Stomach (tissue), 4 donors: ENCODE data around the gene TUBB2B.

Experiments
- CTCF ChIP-seq, 7 experiments: fragments of 450-650 bp in 4 of 7; fragments of 200-600 bp in 3 of 7; sonication (generic) in 3 of 7; IDR thresholded peaks; one replicate each; pipeline ENCODE4 v1.5.1; 2016 to 2019; ENCODE audit warnings: antibody characterized with exemption in 7 of 7, control low read depth in 2 of 7, mild to moderate bottlenecking in 1 of 7
- EP300 ChIP-seq: sonication (generic); formaldehyde crosslinking; IDR thresholded peaks from one replicate; pipeline ENCODE4 v1.6.1; 2017; ENCODE audit warnings: antibody characterized with exemption
- POLR2A ChIP-seq, 4 donors: fragments of 450-650 bp; IDR thresholded peaks; one replicate each; pipeline ENCODE4 v1.6.1; 2016; ENCODE audit warnings: antibody characterized with exemption in 4 of 4, control low read depth in 2 of 4, mild to moderate bottlenecking in 1 of 4, moderate library complexity in 1 of 4
- POLR2AphosphoS5 ChIP-seq, 3 donors: sonication (generic); formaldehyde crosslinking; IDR thresholded peaks; one replicate each; pipeline ENCODE4 v1.6.1; 2016; ENCODE audit warnings: antibody characterized with exemption in 3 of 3

GRCh38 chr6:3233904-3234303 is 6.5 kb upstream of the TUBB2B start:
- no peak for TF ChIP-seq CTCF (IDR thresholded peaks at IDR 0.05)
- TF ChIP-seq EP300, result no peak
- TF ChIP-seq POLR2A (IDR thresholded peaks at IDR 0.05), result no peak
- no peak for TF ChIP-seq POLR2AphosphoS5 (IDR thresholded peaks at IDR 0.05)
